Naive B cell (primary cell): ENCODE measurements around the gene PIK3AP1. TPM values are rescaled to one million over a fixed set of nuclear protein-coding genes. Genes with fewer than 3 reads are reported as not detected.

ENCODE experiments used
- ATAC-seq, 2 donors: fragments of 150-1000 bp; cut with Tn5 transposase; 2 replicates each; pipeline ENCODE4 v1.10.0; 2021; ENCODE audit warnings: low read depth in 2 of 2, mild to moderate bottlenecking in 2 of 2, moderate library complexity in 2 of 2
- DNase-seq: peaks from one replicate; pipeline ENCODE4 v3.0.0; 2022
- H3K27ac Mint-ChIP-seq, 6 donors: one replicate each; pipeline ENCODE4 v1.8.0; 2020 to 2022; ENCODE audit warnings: mild to moderate bottlenecking in 6 of 6, mixed read lengths in 6 of 6, moderate library complexity in 5 of 6, inconsistent platforms in 2 of 6
- H3K27me3 Mint-ChIP-seq, 3 donors: one replicate each; pipeline ENCODE4 v1.8.0; 2021 to 2022; ENCODE audit warnings: mixed read lengths in 3 of 3, mild to moderate bottlenecking in 1 of 3
- H3K36me3 Mint-ChIP-seq, 2 donors: one replicate each; pipeline ENCODE4 v1.8.0; 2020 to 2022; ENCODE audit warnings: mixed read lengths in 2 of 2, inconsistent platforms in 1 of 2, mild to moderate bottlenecking in 1 of 2
- H3K4me1 Mint-ChIP-seq, 3 donors: one replicate each; pipeline ENCODE4 v1.8.0; 2020 to 2022; ENCODE audit warnings: mixed read lengths in 3 of 3, inconsistent platforms in 1 of 3, mild to moderate bottlenecking in 1 of 3, moderate library complexity in 1 of 3
- H3K4me3 Mint-ChIP-seq, 8 donors: one replicate each; pipeline ENCODE4 v1.8.0; 2020 to 2022; ENCODE audit warnings: mild to moderate bottlenecking in 8 of 8, mixed read lengths in 8 of 8, moderate library complexity in 8 of 8, inconsistent platforms in 2 of 8
- H3K9me3 Mint-ChIP-seq, 7 donors: one replicate each; pipeline ENCODE4 v1.8.0; 2020 to 2022; ENCODE audit warnings: mixed read lengths in 7 of 7, mild to moderate bottlenecking in 5 of 7, inconsistent platforms in 2 of 7, moderate library complexity in 1 of 7
- polyA plus RNA-seq, 6 donors: library from polyadenylated mRNA; unstranded; fragments of 300-500 nt; fragmentation: Illumina TruSeq; gene quantifications; one replicate each; pipeline ENCODE4 v1.2.3, GENCODE V29; 2021; ENCODE audit warnings: low read depth in 6 of 6

The PIK3AP1 gene
- polyA plus RNA-seq, 6 donors from 2014 or later, result 153 to 247 (median 170) TPM

DNA sequence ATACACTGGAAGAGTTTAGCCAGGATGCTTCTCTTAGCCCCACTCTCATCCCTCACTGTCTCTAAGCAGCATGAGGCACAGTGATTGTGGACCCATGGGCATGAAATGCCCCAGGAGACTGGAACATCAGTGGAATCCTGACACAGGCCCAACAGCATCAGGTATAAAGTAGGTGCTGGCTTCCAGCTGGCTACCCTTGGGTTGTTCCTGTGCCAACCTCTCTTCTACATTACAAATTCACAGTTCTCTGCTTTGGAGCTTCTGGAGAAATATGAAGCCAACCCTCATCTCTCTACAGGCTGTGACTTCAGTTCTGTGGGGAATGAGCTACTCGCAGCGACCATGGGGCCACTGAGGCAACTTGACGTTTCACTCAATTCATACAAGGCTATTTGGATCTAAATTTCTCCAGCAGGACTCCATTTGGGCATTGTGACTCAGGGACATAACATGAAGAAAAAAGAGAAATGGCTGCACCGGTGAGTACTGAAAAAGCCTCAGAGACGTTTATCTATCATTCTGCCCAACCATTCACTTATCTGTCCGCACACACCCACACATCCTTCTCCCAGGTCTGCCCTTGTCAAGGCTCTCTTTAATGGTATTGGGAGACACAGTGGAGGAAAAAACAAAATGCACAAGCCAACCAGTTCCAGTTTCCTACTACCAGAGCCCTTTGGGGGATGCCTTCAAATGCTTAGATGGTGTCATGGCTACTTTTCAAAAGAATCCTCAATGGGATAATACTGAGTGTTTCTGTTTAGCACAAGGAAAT is 98.1 kb downstream of the PIK3AP1 start:
- Mint-ChIP-seq H3K4me3 (peak overlapping the region in 1 of 8 donors; percentile 23), H3K36me3 (peaks cover 28 to 37% of the 10 kb centered on the region in 2 donors), H3K4me1 (peaks cover 0 to 9% (median 5%) of the 10 kb centered on the region in 3 donors), H3K9me3 (no peaks in the 10 kb centered on the region), H3K27me3 (no peaks in the 10 kb centered on the region), H3K27ac (peak overlapping the region in 2 of 6 donors; percentile 59 to 61)
- DNase-seq (no peak), ATAC-seq (no peak)

DNA sequence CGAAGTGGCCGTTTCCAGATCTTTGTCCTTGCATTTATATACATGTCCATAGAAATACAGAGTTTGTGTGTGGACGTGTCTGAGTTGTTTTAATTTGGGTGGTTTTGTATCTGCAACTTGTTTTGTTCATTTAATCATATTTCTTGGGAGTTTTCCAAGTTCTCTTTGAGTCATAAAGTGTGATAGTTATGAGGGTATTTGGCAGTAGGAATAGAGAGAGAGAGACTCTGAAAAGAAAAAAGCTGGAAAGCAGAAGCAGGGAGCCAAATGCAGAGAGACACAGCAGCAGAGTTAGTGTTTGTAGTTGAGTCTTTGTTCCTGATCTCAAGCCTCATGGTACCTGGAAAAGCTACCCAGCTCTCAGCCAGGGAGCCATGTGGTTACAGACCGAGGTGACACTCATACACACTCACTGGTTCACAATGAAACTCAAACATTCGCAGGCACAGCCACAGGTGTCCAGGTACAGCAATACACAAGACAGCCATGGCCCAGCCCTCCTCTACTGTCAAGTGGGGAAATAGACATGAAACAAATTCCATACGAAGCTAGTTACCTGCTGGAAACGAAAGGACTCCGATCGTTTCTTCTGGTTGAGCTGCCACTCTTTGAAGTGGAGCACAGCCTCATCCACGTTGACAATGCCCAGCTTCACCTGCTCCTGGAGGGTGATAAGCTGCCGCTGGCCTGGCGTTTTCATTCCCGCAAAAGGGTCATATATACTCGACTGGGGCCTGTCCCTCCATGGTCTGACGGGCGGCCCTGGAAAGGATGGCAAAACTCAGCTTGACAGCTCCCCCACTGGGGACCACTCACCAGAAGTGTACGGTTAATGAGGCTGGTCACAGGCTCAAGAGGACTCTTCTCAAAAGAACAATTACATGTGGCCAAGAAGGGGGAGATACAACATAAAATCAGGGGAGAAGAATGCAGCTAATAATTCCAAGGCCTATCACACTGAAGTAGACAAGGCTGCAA is 100.2 kb downstream of the PIK3AP1 start:
- H3K4me3 Mint-ChIP-seq, result no peak overlapping the region
- peak overlapping the region in 3 of 6 donors; percentile 12 to 96 (median 49) for H3K27ac Mint-ChIP-seq
- peaks cover 0 to 17% (median 5%) of the 10 kb centered on the region in 3 donors for H3K4me1 Mint-ChIP-seq
- H3K9me3 Mint-ChIP-seq, result no peaks in the 10 kb centered on the region
- H3K27me3 Mint-ChIP-seq, result no peaks in the 10 kb centered on the region
- DNase-seq, result no peak
- H3K36me3 Mint-ChIP-seq, result peaks cover 38 to 46% of the 10 kb centered on the region in 2 donors
- ATAC-seq, result no peak

GRCh38 chr10:96619120-96619519 is 101.2 kb downstream of the PIK3AP1 start:
- Mint-ChIP-seq H3K27me3 (no peaks in the 10 kb centered on the region), H3K36me3 (peaks cover 41 to 56% of the 10 kb centered on the region in 2 donors), H3K4me3 (no peak overlapping the region), H3K4me1 (peaks cover 0 to 22% (median 6%) of the 10 kb centered on the region in 3 donors), H3K27ac (peak overlapping the region in 3 of 6 donors; percentile 49 to 96 (median 61)), H3K9me3 (no peaks in the 10 kb centered on the region)
- ATAC-seq (no peak), DNase-seq (no peak)

DNA sequence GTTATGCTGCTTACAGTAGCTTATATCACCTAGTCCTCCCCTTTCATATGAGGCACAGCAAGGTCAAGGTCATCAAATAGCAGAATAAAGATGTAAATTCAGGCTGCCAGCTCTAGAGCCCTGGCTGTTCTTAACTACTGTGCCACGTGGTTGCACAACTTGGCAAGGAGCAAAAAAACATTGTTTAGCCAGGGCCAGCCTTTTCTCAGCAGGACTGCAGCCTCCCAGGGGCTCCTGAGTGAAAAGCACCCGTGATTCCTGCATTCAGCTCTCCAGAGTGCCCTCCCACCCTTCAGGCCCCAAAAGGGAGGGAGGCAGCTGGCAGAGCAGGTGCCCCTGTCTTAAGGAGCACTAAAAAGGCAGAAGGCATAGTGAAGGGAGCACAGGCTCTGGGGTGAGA is 101.7 kb downstream of the PIK3AP1 start:
- Mint-ChIP-seq H3K27me3 (no peaks in the 10 kb centered on the region), H3K36me3 (peaks cover 41 to 58% of the 10 kb centered on the region in 2 donors), H3K4me3 (no peak overlapping the region), H3K9me3 (no peaks in the 10 kb centered on the region), H3K27ac (peak overlapping the region in 1 of 6 donors; percentile 61), H3K4me1 (peaks cover 0 to 22% (median 6%) of the 10 kb centered on the region in 3 donors)
- ATAC-seq (no peak), DNase-seq (no peak)

DNA sequence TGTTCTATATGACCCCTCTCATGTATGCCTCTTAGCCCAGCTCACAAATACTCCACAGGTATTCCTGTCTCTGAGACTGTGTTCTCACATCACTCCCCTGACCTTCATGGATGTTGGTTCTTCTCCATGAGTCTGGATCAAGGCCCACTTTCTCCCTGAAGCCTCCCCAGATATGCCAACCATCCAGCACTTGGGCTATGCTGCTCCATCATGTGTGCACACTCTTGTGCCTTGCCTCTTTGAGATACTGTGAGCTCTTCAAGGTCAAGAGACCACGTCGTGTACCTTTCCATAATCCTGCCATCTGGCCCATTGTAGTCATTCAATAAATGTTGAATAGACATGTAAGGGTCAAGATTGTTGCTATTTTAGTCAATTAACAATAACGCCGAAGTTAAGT is 103.4 kb downstream of the PIK3AP1 start:
- Mint-ChIP-seq H3K27me3 (no peaks in the 10 kb centered on the region), H3K36me3 (peaks cover 41 to 50% of the 10 kb centered on the region in 2 donors), H3K27ac (peak overlapping the region in 3 of 6 donors; percentile 9 to 52 (median 43)), H3K4me3 (no peak overlapping the region), H3K4me1 (peaks cover 0 to 22% (median 6%) of the 10 kb centered on the region in 3 donors), H3K9me3 (no peaks in the 10 kb centered on the region)
- DNase-seq (no peak), ATAC-seq (no peak)

- Mint-ChIP-seq H3K4me1 (peaks cover 2 to 22% (median 6%) of the 10 kb centered on the region in 3 donors), H3K27me3 (no peaks in the 10 kb centered on the region), H3K27ac (peak overlapping the region in 4 of 6 donors; percentile 3 to 84 (median 72)), H3K36me3 (peaks cover 36 to 43% of the 10 kb centered on the region in 2 donors), H3K9me3 (no peaks in the 10 kb centered on the region), H3K4me3 (no peak overlapping the region)
- DNase-seq (no peak), ATAC-seq (no peak)
These were observed 105.8 kb downstream of the PIK3AP1 start for GRCh38 chr10:96614515-96614914.

DNA sequence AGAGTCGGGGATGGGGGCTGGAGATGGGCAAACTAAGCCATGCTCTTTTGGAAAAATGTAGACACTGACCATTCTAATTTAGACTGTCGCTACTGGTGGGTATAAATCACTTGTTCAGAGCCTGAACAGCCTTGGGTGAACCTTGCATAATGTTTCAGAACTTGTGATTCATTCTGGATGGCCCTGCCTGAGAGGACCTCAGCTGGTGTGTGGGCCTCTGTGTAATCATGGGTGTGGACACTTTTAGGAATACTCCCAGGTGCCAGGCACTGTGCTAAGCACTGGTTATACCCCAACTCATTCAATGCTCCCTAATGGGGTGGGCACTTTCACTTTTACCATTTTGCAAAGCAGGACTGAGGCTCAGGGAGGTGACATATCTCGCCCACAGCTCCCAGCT is 106.7 kb downstream of the PIK3AP1 start:
- H3K36me3 Mint-ChIP-seq, result peaks cover 29 to 36% of the 10 kb centered on the region in 2 donors
- H3K4me3 Mint-ChIP-seq, result no peak overlapping the region
- H3K27ac Mint-ChIP-seq, result peak overlapping the region in 2 of 6 donors; percentile 32 to 35
- H3K4me1 Mint-ChIP-seq, result peaks cover 2 to 20% (median 6%) of the 10 kb centered on the region in 3 donors
- H3K9me3 Mint-ChIP-seq, result no peaks in the 10 kb centered on the region
- no peak for ATAC-seq
- H3K27me3 Mint-ChIP-seq, result no peaks in the 10 kb centered on the region
- DNase-seq, result no peak

- no peak overlapping the region for H3K4me3 Mint-ChIP-seq
- H3K4me1 Mint-ChIP-seq, result peaks cover 2 to 19% (median 6%) of the 10 kb centered on the region in 3 donors
- no peaks in the 10 kb centered on the region for H3K9me3 Mint-ChIP-seq
- peak overlapping the region in 4 of 6 donors; percentile 22 to 95 (median 60) for H3K27ac Mint-ChIP-seq
- H3K36me3 Mint-ChIP-seq, result peaks cover 18 to 37% of the 10 kb centered on the region in 2 donors
- ATAC-seq (no peak), DNase-seq (no peak)
- H3K27me3 Mint-ChIP-seq, result no peaks in the 10 kb centered on the region
These were observed 108.1 kb downstream of the PIK3AP1 start for GRCh38 chr10:96612055-96612830.

DNA sequence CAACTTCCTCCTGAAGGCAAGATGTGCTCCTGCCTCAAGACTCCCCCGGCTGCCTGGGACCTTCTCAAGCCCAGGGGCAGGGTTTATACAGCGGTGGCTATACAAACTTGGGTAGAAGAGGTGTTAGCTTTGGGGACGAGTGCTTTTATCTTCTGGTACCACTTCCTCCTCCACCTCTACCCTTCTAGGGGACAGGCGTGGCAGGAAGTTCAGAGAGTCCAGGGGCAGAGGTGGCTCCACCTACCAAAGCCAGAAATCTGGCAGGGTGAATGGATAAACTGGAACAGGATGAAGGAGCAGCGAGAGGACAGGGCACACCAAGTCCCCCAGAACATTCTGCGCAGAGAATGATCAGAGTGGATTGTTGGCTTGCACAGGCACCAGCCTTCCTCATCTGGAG is 109.5 kb downstream of the PIK3AP1 start:
- ATAC-seq (no peak), DNase-seq (no peak)
- Mint-ChIP-seq H3K9me3 (no peaks in the 10 kb centered on the region), H3K27ac (peak overlapping the region in 2 of 6 donors; percentile 4 to 60), H3K4me1 (peaks cover 2 to 21% (median 14%) of the 10 kb centered on the region in 3 donors), H3K36me3 (peaks cover 14 to 38% of the 10 kb centered on the region in 2 donors), H3K4me3 (no peak overlapping the region), H3K27me3 (no peaks in the 10 kb centered on the region)

DNA sequence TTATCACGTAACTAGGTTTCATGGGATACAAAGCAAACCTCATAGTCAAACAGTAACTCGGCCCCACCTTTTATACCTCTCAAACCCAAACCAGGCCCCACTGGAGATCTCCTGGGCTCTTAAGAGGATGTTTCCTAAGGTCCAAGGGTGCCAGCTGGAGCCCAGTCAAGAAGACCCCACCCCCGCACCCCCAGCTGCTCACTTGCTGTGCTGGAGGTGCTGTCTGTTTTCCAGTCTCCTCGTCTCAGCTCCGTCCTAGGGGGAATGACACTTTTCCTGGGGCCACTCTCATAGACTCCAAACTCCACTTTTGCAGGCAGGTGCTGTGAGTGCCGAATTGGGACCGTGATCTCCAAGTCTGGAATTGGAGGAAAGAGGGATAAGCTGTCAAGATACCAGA is 110.8 kb downstream of the PIK3AP1 start:
- ATAC-seq, result no peak
- H3K27ac Mint-ChIP-seq, result peak overlapping the region in 3 of 6 donors; percentile 41 to 47 (median 41)

GRCh38 chr10:96608805-96609204 is 111.5 kb downstream of the PIK3AP1 start:
- Mint-ChIP-seq H3K4me3 (no peak overlapping the region), H3K27ac (peak overlapping the region in 3 of 6 donors; percentile 41 to 93 (median 49)), H3K36me3 (peaks cover 4 to 21% of the 10 kb centered on the region in 2 donors), H3K4me1 (peaks cover 2 to 11% (median 8%) of the 10 kb centered on the region in 3 donors), H3K9me3 (no peaks in the 10 kb centered on the region), H3K27me3 (no peaks in the 10 kb centered on the region)
- ATAC-seq, result no peak
- DNase-seq, result no peak

More for the DNA sequence above, 110.8 kb downstream of the PIK3AP1 start:
- Mint-ChIP-seq H3K27me3 (no peaks in the 10 kb centered on the region), H3K36me3 (peaks cover 4 to 27% of the 10 kb centered on the region in 2 donors), H3K9me3 (no peaks in the 10 kb centered on the region), H3K4me3 (no peak overlapping the region), H3K4me1 (peaks cover 2 to 11% (median 8%) of the 10 kb centered on the region in 3 donors)
- DNase-seq, result no peak

DNA sequence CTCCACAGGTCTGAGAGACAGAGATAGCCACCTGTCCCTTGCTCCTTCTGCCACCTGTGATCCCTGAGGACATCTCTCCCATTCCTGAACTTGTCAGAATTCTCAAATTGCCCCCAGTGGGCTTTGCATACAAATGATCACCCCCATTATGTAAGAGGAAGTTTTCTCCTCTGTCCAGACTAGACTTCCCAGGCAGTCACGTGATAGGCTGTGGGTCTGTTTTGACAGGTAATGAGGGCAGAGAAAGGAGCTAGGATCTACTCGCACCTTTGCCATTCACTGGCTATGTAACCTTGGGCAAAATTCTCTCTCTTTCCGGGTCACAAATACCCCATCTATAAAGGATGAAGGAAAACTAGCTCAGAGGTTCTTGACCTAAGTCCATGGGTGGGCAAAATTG is 112.1 kb downstream of the PIK3AP1 start:
- Mint-ChIP-seq H3K27ac (peak overlapping the region in 4 of 6 donors; percentile 38 to 84 (median 61)), H3K4me1 (peaks cover 2 to 11% (median 8%) of the 10 kb centered on the region in 3 donors), H3K27me3 (no peaks in the 10 kb centered on the region), H3K36me3 (peaks cover 4 to 21% of the 10 kb centered on the region in 2 donors), H3K9me3 (no peaks in the 10 kb centered on the region), H3K4me3 (no peak overlapping the region)
- DNase-seq, result no peak
- no peak for ATAC-seq
